Prostate gland (tissue), 2 donors: ENCODE measurements around the gene FGFRL1. TPM values are rescaled to one million over a fixed set of nuclear protein-coding genes. Genes with fewer than 3 reads are reported as not detected.
"Not testable (repeated sequence)": the region's sequence is repeated elsewhere in the genome, so short reads cannot be mapped to it uniquely, and the experiment has no call there.

Source experiments
- DNase-seq: peaks from one replicate; pipeline ENCODE4 v3.0.0-alpha.2; 2019; ENCODE audit warnings: low spot score
- H3K27ac ChIP-seq, 2 donors: fragments of 200-600 bp; sonication (generic); 2 replicates each; pipeline ENCODE4 v1.5.1; 2017 to 2019
- H3K27me3 ChIP-seq: fragments of 200-600 bp; sonication (generic); replicated peaks from 2 replicates; pipeline ENCODE4 v1.5.1; 2019; ENCODE audit not compliant: insufficient read depth
- H3K36me3 ChIP-seq, 2 donors: fragments of 200-600 bp; sonication (generic); 1 replicate in 1 of 2; 2 replicates in 1 of 2; pipeline versions ENCODE4 v1.5.1 to v1.8.1; 2017 to 2019
- H3K4me1 ChIP-seq: fragments of 200-600 bp; sonication (generic); replicated peaks from 2 replicates; pipeline ENCODE4 v1.5.1; 2019
- H3K4me3 ChIP-seq, 2 donors: fragments of 200-600 bp; sonication (generic); 2 replicates each; pipeline ENCODE4 v1.5.1; 2017 to 2019
- H3K9me3 ChIP-seq: fragments of 200-600 bp; sonication (generic); 2 replicates; pipeline ENCODE4 v1.5.1; 2017
- POLR2A ChIP-seq: fragments of 450-650 bp; IDR thresholded peaks from one replicate; pipeline ENCODE4 v1.6.1; 2016; ENCODE audit warnings: antibody characterized with exemption, mild to moderate bottlenecking
- POLR2AphosphoS5 ChIP-seq: sonication (generic); formaldehyde crosslinking; IDR thresholded peaks from one replicate; pipeline ENCODE4 v1.6.1; 2017; ENCODE audit warnings: antibody characterized with exemption
- WGBS: methylation state at CpG from one replicate; pipeline ENCODE4 v1.1.5; 2018; 5-methylcytosine and 5-hydroxymethylcytosine counted together
- intact Hi-C: fragments of 100-400 bp; cut with DNase I; formaldehyde crosslinking; loops from one replicate; pipeline ENCODE4 v1.14.2; 2022
- total RNA-seq, 2 donors: library from RNA; depleted of rRNA; stranded (reverse); fragments of >200 nt; gene quantifications; one replicate each; pipeline ENCODE4 v1.1.0, GENCODE V29; 2016
- TF ChIP-seq, protein P1 (sequence below), 4 experiments: fragments of 200-600 bp in 2 of 4; fragments of 450-650 bp in 2 of 4; sonication (generic) in 2 of 4; IDR thresholded peaks; 1 replicate in 3 of 4; 2 replicates in 1 of 4; pipeline ENCODE4 v1.5.1; 2016 to 2019; ENCODE audit warnings: antibody characterized with exemption in 4 of 4, mild to moderate bottlenecking in 2 of 4, moderate library complexity in 2 of 4

Gene FGFRL1
- total RNA-seq, 2 donors from 2014 or later = 26.6 to 29.4 TPM

DNA sequence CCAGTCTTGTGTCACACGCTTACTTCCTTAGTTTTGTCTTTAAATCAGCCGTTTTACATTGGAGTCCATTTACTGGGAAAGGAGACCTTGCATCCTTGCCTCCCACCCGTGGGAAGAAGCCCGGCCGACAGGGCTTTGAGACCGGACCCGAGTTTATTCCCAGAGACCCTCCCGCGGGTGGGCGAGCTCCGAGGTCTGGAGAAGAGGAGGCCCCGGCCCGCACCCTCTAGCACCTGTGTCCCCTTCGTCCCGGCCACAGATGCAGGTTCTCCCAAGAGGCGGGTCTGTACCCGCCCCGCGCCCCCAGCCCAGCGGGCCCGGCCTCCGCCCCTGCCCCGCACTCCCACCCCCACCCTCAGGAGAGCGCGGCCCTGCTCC lies 14.4 kb upstream of the FGFRL1 start:
- no peak for DNase-seq
- peaks cover 16% of the 10 kb centered on the region for H3K27me3 ChIP-seq
- no peaks in the 10 kb centered on the region for H3K9me3 ChIP-seq
- peaks cover 12% of the 10 kb centered on the region for H3K4me1 ChIP-seq
- no peaks in the 10 kb centered on the region for H3K36me3 ChIP-seq
- TF ChIP-seq POLR2AphosphoS5 = no peak
- no peak for TF ChIP-seq POLR2A
- TF ChIP-seq, protein P1, sequence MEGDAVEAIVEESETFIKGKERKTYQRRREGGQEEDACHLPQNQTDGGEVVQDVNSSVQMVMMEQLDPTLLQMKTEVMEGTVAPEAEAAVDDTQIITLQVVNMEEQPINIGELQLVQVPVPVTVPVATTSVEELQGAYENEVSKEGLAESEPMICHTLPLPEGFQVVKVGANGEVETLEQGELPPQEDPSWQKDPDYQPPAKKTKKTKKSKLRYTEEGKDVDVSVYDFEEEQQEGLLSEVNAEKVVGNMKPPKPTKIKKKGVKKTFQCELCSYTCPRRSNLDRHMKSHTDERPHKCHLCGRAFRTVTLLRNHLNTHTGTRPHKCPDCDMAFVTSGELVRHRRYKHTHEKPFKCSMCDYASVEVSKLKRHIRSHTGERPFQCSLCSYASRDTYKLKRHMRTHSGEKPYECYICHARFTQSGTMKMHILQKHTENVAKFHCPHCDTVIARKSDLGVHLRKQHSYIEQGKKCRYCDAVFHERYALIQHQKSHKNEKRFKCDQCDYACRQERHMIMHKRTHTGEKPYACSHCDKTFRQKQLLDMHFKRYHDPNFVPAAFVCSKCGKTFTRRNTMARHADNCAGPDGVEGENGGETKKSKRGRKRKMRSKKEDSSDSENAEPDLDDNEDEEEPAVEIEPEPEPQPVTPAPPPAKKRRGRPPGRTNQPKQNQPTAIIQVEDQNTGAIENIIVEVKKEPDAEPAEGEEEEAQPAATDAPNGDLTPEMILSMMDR (IDR thresholded peaks at IDR 0.05) = no peak
- intact Hi-C loops = no loop called here
- H3K27ac ChIP-seq = no peak overlapping the region
- peak overlapping the region in 1 of 2 donors; percentile 29 for H3K4me3 ChIP-seq
- 11% methylated on average over 20 of the region's 25 CpGs for WGBS

DNA sequence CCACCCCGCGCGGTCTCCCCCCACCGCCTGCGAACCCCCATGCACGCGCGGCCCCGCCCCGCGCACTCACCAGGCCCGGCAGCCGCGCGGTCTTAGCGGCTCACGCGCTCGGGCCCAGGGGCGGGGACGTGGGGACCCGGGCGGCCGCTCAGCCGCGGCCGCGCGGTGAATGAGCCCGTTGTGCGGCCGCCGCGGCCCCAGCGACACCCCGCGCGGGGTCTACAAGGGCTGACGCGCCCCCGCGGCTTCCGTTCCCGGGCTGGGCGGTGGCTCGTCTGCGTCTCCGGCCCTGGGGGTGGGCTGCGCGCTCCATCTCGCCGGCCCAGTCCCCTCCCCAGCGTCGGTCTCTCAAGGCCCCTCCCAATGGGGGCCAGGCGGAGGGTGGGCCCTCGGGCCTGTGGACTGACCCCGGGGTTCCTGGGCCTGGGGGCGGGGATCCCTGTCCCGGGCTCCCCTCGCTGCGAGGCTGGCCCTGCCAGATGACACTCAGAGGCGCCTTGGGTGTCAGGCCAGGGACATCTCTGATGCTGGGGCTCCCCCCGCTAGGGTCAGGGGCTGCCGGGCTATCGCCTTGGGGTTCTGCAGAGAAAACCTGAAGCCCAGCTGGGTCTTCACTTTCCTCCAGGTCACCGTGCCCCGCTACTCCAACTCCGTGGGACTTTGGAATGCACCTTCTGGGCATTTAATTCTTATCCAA lies 13.9 kb upstream of the FGFRL1 start:
- H3K27me3 ChIP-seq = peaks cover 22% of the 10 kb centered on the region
- H3K4me1 ChIP-seq = peaks cover 16% of the 10 kb centered on the region
- H3K4me3 ChIP-seq = peak overlapping the region; percentile 18 to 29
- H3K9me3 ChIP-seq = no peaks in the 10 kb centered on the region
- TF ChIP-seq POLR2A (no peak), POLR2AphosphoS5 (no peak)
- TF ChIP-seq, protein P1 (IDR thresholded peaks at IDR 0.05) = no peak
- DNase-seq = no peak
- WGBS = 3% methylated on average over 49 of the region's 68 CpGs
- H3K27ac ChIP-seq = no peak overlapping the region
- no peaks in the 10 kb centered on the region for H3K36me3 ChIP-seq
- intact Hi-C loops = no loop called here

DNA sequence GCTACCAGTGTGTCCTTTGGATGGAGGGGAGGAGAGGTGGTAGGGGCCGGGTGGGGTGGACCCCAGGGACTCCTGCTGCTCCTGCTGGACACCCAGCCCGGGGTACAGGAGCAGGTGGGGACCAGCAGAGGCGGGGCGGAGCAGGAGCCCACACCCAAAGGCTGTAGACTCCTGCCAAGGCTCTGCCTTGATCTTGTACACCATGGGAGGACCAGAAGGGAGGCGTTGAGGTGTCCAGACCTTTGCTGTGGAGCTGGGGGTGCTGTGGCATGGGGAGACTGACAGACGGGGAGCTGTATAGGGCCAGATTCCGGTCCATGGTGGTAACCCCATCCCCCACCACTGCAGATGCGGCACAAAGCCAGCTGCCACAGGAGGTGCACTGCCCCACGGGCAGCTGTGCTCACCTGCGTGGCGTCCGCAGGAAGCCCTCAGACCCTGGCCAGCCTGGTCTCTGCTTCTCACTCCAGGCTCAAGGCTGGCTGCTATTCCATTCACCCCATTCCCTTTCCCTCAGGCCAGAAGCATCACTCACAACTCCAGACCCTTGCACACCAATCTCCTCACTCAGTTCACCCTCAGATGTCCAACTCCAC lies 13.2 kb upstream of the FGFRL1 start:
- no peak for DNase-seq
- peaks cover 18% of the 10 kb centered on the region for H3K4me1 ChIP-seq
- no peaks in the 10 kb centered on the region for H3K36me3 ChIP-seq
- no peak overlapping the region for H3K4me3 ChIP-seq
- no peak overlapping the region for H3K27ac ChIP-seq
- no peaks in the 10 kb centered on the region for H3K9me3 ChIP-seq
- peaks cover 28% of the 10 kb centered on the region for H3K27me3 ChIP-seq
- WGBS = 36% methylated on average over 12 of the region's 12 CpGs
- TF ChIP-seq, protein P1 (IDR thresholded peaks at IDR 0.05) = no peak
- TF ChIP-seq POLR2AphosphoS5 (no peak), POLR2A (no peak)
- intact Hi-C loops = no loop called here

DNA sequence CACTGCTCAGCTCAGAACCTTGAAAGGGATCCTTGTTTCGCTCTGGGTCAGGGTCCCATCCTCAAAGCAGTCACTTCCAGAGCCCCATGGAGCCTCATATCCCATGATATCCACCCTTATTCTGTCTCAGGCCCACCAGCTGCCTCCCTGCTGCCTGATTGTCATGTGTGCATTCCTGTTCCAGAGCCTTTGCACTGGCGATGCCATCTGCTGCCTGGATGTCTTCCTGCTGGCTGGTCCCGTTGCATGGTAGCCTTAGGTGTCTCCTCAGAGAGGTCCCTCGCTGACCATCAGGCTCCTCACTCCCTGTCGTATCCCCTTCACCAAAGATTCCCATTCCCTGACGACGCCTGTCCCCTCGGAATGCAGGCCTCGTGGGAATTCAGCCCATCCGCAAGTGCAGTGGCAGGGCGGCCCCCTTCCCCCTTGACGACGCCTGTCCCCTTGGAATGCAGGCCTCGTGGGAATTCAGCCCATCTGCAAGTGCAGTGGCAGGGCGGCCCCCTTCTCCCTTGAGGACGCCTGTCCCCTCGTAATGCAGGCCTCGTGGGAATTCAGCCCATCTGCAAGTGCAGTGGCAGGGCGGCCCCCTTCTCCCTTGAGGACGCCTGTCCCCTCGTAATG lies 12.1 kb upstream of the FGFRL1 start:
- H3K4me3 ChIP-seq, intact Hi-C loops, H3K36me3 ChIP-seq, DNase-seq, H3K9me3 ChIP-seq, H3K27ac ChIP-seq: not testable (repeated sequence)
- H3K27me3 ChIP-seq = peaks cover 38% of the 10 kb centered on the region
- WGBS = 38% methylated on average over 17 of the region's 21 CpGs
- peaks cover 16% of the 10 kb centered on the region for H3K4me1 ChIP-seq

DNA sequence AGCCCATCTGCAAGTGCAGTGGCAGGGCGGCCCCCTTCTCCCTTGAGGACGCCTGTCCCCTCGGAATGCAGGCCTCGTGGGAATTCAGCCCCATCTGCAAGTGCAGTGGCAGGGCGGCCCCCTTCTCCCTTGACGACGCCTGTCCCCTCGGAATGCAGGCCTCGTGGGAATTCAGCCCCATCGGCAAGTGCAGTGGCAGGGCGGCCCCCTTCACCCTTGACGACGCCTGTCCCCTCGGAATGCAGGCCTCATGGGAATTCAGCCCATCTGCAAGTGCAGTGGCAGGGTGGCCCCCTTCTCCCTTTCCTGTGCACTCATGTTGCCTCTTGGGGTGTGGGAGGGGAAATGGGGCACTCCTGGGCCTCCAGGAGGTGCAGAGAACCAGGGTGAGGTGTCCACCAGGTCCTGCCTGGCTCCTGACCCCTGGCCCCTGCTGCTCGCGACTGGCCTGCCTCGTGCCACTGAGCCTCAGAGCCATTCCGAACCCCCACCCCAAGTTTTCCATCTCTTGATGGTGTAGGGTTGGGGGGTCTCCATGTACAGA lies 11.5 kb upstream of the FGFRL1 start:
- no peak for DNase-seq
- H3K4me1 ChIP-seq = peaks cover 16% of the 10 kb centered on the region
- H3K4me3 ChIP-seq = no peak overlapping the region
- H3K27me3 ChIP-seq = peaks cover 40% of the 10 kb centered on the region
- intact Hi-C loops = no loop called here
- no peaks in the 10 kb centered on the region for H3K9me3 ChIP-seq
- WGBS = 56% methylated on average over 17 of the region's 18 CpGs
- H3K36me3 ChIP-seq = no peaks in the 10 kb centered on the region
- no peak overlapping the region for H3K27ac ChIP-seq
- TF ChIP-seq POLR2AphosphoS5 (no peak), POLR2A (no peak)
- TF ChIP-seq, protein P1 (IDR thresholded peaks at IDR 0.05) = no peak
